HepG2 (cell line): Measurements from ENCODE around the gene ALG11. TPM values are rescaled to one million over a fixed set of nuclear protein-coding genes. Genes with fewer than 3 reads are reported as not detected.

Experiments
- CBX5 ChIP-seq: sonication (generic); formaldehyde crosslinking; IDR thresholded peaks from 2 replicates; pipeline ENCODE4 v1.4.0; 2020; ENCODE audit warnings: missing genetic modification reagents, borderline replicate concordance
- FOXK1 ChIP-seq: sonication (generic); formaldehyde crosslinking; IDR thresholded peaks from 2 replicates; pipeline ENCODE4 v1.4.0; 2020; ENCODE audit warnings: low read depth, missing genetic modification reagents, borderline replicate concordance
- HOXA3 ChIP-seq: sonication (generic); formaldehyde crosslinking; IDR thresholded peaks from 2 replicates; pipeline ENCODE4 v1.5.0; 2020; ENCODE audit warnings: missing genetic modification reagents
- HOXD1 ChIP-seq: sonication (generic); formaldehyde crosslinking; IDR thresholded peaks from 2 replicates; pipeline ENCODE4 v1.5.0; 2020; ENCODE audit warnings: missing genetic modification reagents
- JUNB ChIP-seq: sonication (generic); formaldehyde crosslinking; IDR thresholded peaks from 2 replicates; pipeline ENCODE4 v1.8.0; 2022; ENCODE audit warnings: missing genetic modification reagents, mild to moderate bottlenecking, borderline replicate concordance
- LCORL ChIP-seq, 2 experiments: fragments of 450-650 bp in 1 of 2; sonication (generic) in 1 of 2; formaldehyde crosslinking in 1 of 2; IDR thresholded peaks; 2 replicates each; pipeline versions ENCODE4 v1.5.0 to v1.6.1; 2017 to 2020; ENCODE audit warnings: antibody characterized with exemption in 1 of 2, missing genetic modification reagents in 1 of 2
- MXD4 ChIP-seq: IDR thresholded peaks from 2 replicates; pipeline ENCODE4 v1.6.1; 2016; ENCODE audit warnings: mild to moderate bottlenecking, missing biosample characterization, missing genetic modification reagents
- NFATC3 ChIP-seq: sonication (generic); formaldehyde crosslinking; IDR thresholded peaks from 2 replicates; pipeline ENCODE4 v1.5.1; 2020; ENCODE audit warnings: mild to moderate bottlenecking, missing genetic modification reagents
- PPARG ChIP-seq: conservative IDR thresholded peaks from 2 replicates; pipeline ENCODE4 v1.6.1; 2016; ENCODE audit warnings: missing biosample characterization, missing genetic modification reagents
- SRY ChIP-seq: sonication (generic); formaldehyde crosslinking; IDR thresholded peaks from 2 replicates; pipeline ENCODE4 v1.8.0; 2022; ENCODE audit warnings: mild to moderate bottlenecking, missing genetic modification reagents
- TOE1 ChIP-seq: sonication (generic); formaldehyde crosslinking; IDR thresholded peaks from 2 replicates; pipeline ENCODE4 v1.4.0; 2020; ENCODE audit warnings: mild to moderate bottlenecking, missing genetic modification reagents
- ZBTB21 ChIP-seq: sonication (generic); formaldehyde crosslinking; IDR thresholded peaks from 2 replicates; pipeline ENCODE4 v1.4.0; 2020; ENCODE audit warnings: missing genetic modification reagents
- ZBTB26 ChIP-seq: IDR thresholded peaks from 2 replicates; pipeline ENCODE4 v1.6.1; 2016; ENCODE audit warnings: missing compliant biosample characterization, missing genetic modification reagents, borderline replicate concordance
- ZNF446 ChIP-seq: sonication (generic); formaldehyde crosslinking; IDR thresholded peaks from 2 replicates; pipeline ENCODE4 v1.5.0; 2020; ENCODE audit warnings: mild to moderate bottlenecking, missing genetic modification reagents
- ZNF543 ChIP-seq: sonication (generic); formaldehyde crosslinking; IDR thresholded peaks from 2 replicates; pipeline ENCODE4 v1.4.0; 2020; ENCODE audit warnings: mild to moderate bottlenecking, missing genetic modification reagents
- ZNF557 ChIP-seq: sonication (generic); formaldehyde crosslinking; IDR thresholded peaks from 2 replicates; pipeline ENCODE4 v1.4.0; 2020; ENCODE audit warnings: missing genetic modification reagents
- ZNF563 ChIP-seq: sonication (generic); formaldehyde crosslinking; IDR thresholded peaks from 2 replicates; pipeline ENCODE4 v1.8.0; 2022; ENCODE audit warnings: mild to moderate bottlenecking, moderate library complexity, missing genetic modification reagents
- ZSCAN29 ChIP-seq: sonication (generic); formaldehyde crosslinking; conservative IDR thresholded peaks from 2 replicates; pipeline ENCODE4 v1.4.0; 2020; ENCODE audit warnings: mild to moderate bottlenecking, missing genetic modification reagents
- ZSCAN30 ChIP-seq: sonication (generic); formaldehyde crosslinking; IDR thresholded peaks from 2 replicates; pipeline ENCODE4 v1.5.0; 2020; ENCODE audit warnings: mild to moderate bottlenecking, missing genetic modification reagents
- polyA plus RNA-seq, 8 experiments: library from polyadenylated mRNA; depleted of rRNA in 3 of 8; stranded (reverse) in 7 of 8; unstranded in 1 of 8; fragments of >200 nt; fragmentation: Illumina TruSeq in 4 of 8; extraction: Trizol in 4 of 8; gene quantifications; 2 replicates each; pipeline versions ENCODE4 v1.2.1 to v1.2.3, GENCODE V29; 2011 to 2016; ENCODE audit warnings: low read depth in 4 of 8, missing spikeins in 1 of 8, mixed read lengths in 1 of 8; ENCODE audit not compliant: insufficient read depth in 1 of 8
- total RNA-seq, 5 experiments: library from RNA; depleted of rRNA; stranded (reverse); fragments of >200 nt; fragmentation: Illumina TruSeq; extraction: Trizol; gene quantifications; 2 replicates each; pipeline ENCODE4 v1.2.3, GENCODE V29; 2016; ENCODE audit warnings: low read depth in 1 of 5
- TF ChIP-seq, protein P1 (sequence below): sonication (generic); formaldehyde crosslinking; IDR thresholded peaks from 2 replicates; pipeline ENCODE4 v1.5.1; 2020; ENCODE audit warnings: mild to moderate bottlenecking, missing genetic modification reagents, borderline replicate concordance
- TF ChIP-seq, protein P2 (sequence below): IDR thresholded peaks from 2 replicates; pipeline ENCODE4 v1.6.1; 2016

The ALG11 gene
- total and polyA plus RNA-seq, 2 of the 13 experiments (the other 11 are each of a cell fraction or from before 2014, with no cell fraction given): 14.7 to 27.9 TPM

DNA sequence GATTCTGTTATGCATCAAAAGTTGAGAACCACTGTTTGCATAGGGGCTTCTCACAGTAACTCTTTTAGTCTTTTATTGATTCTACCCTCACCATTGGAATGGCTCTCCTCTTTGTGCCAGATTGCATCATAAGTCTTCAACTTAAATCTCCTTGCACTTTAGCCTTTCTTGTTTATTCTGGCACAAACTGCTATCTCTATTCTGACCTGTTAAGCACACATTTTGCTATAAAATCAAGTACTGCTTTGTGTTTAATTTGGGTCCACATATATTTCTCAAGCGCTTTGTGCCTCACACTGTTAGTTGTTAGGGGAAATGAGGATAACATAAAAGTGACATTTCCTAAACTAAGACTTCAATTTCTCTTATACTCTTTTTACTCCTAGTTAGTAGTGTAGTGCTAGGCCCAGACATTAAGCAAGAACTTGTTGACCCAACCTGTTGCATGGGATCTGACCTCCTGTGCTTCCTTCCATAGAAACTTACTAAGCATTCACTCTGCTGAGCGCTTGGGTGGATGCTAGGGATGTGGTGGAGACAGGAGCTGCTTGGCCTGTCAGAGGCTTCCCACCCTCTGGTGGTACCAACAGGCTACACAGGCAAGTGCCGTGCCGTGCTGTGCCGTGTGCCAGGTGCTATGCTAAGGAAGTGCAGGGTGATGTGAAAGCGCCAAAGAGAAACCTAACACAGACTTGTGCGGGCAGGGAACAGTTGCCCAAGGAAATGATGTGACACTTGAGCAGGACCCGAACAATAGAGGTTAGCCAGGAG, 13.5 kb downstream of the ALG11 start (continued):
- peak; percentile 59; the same call in 1 of the 2 replicates for TF ChIP-seq FOXK1 (CRISPR knock-in tag)
- TF ChIP-seq JUNB (CRISPR knock-in tag): peak; percentile 68; the same call in 1 of the 2 replicates
- TF ChIP-seq, protein P1, sequence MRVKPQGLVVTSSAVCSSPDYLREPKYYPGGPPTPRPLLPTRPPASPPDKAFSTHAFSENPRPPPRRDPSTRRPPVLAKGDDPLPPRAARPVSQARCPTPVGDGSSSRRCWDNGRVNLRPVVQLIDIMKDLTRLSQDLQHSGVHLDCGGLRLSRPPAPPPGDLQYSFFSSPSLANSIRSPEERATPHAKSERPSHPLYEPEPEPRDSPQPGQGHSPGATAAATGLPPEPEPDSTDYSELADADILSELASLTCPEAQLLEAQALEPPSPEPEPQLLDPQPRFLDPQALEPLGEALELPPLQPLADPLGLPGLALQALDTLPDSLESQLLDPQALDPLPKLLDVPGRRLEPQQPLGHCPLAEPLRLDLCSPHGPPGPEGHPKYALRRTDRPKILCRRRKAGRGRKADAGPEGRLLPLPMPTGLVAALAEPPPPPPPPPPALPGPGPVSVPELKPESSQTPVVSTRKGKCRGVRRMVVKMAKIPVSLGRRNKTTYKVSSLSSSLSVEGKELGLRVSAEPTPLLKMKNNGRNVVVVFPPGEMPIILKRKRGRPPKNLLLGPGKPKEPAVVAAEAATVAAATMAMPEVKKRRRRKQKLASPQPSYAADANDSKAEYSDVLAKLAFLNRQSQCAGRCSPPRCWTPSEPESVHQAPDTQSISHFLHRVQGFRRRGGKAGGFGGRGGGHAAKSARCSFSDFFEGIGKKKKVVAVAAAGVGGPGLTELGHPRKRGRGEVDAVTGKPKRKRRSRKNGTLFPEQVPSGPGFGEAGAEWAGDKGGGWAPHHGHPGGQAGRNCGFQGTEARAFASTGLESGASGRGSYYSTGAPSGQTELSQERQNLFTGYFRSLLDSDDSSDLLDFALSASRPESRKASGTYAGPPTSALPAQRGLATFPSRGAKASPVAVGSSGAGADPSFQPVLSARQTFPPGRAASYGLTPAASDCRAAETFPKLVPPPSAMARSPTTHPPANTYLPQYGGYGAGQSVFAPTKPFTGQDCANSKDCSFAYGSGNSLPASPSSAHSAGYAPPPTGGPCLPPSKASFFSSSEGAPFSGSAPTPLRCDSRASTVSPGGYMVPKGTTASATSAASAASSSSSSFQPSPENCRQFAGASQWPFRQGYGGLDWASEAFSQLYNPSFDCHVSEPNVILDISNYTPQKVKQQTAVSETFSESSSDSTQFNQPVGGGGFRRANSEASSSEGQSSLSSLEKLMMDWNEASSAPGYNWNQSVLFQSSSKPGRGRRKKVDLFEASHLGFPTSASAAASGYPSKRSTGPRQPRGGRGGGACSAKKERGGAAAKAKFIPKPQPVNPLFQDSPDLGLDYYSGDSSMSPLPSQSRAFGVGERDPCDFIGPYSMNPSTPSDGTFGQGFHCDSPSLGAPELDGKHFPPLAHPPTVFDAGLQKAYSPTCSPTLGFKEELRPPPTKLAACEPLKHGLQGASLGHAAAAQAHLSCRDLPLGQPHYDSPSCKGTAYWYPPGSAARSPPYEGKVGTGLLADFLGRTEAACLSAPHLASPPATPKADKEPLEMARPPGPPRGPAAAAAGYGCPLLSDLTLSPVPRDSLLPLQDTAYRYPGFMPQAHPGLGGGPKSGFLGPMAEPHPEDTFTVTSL: peak; percentile 87; the same call in 1 of the 2 replicates
- peak; percentile 77 for TF ChIP-seq LCORL (IDR thresholded peaks at IDR 0.05)
- TF ChIP-seq LCORL (CRISPR knock-in tag; IDR thresholded peaks at IDR 0.05): peak; percentile 88
- TF ChIP-seq HOXA3 (CRISPR knock-in tag): 0 out of 2 replicates have a peak, but pooled peaks have one; percentile 20
- TF ChIP-seq ZBTB21: peak; percentile 11; the same call in 1 of the 2 replicates
- 0 out of 2 replicates have a peak, but pooled peaks have one; percentile 35 for TF ChIP-seq ZNF557
- peak; percentile 26; the same call in 1 of the 2 replicates for TF ChIP-seq SRY (CRISPR knock-in tag)
- peak; percentile 82 for TF ChIP-seq ZSCAN29 (CRISPR knock-in tag)
- 0 out of 2 replicates have a peak, but pooled peaks have one; percentile 52 for TF ChIP-seq ZNF543 (CRISPR knock-in tag)
- peak; percentile 90; the same call in 1 of the 2 replicates for TF ChIP-seq HOXD1 (CRISPR knock-in tag)
- TF ChIP-seq CBX5 (CRISPR knock-in tag): peak; percentile 33; the same call in 1 of the 2 replicates
- no peak for TF ChIP-seq ZNF563 (CRISPR knock-in tag)
- TF ChIP-seq MXD4 (CRISPR knock-in tag): no peak
- no peak for TF ChIP-seq ZNF446 (CRISPR knock-in tag)
- TF ChIP-seq NFATC3 (CRISPR knock-in tag): no peak
- TF ChIP-seq ZBTB26 (CRISPR knock-in tag): no peak
- no peak for TF ChIP-seq ZSCAN30 (CRISPR knock-in tag)
- peak; percentile 91 for TF ChIP-seq PPARG
- TF ChIP-seq, protein P2, sequence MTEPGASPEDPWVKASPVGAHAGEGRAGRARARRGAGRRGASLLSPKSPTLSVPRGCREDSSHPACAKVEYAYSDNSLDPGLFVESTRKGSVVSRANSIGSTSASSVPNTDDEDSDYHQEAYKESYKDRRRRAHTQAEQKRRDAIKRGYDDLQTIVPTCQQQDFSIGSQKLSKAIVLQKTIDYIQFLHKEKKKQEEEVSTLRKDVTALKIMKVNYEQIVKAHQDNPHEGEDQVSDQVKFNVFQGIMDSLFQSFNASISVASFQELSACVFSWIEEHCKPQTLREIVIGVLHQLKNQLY (CRISPR knock-in tag): no peak; the same call in 1 of the 2 replicates
- no peak for TF ChIP-seq TOE1
